ENCODE data around the gene FALEC.

Gene FALEC

GRCh38 chr1:150575072-150575489 is 59.5 kb downstream of the FALEC start:
- no peak for TF ChIP-seq CTCF (IDR thresholded peaks at IDR 0.05; ENCODE audit: extremely low read depth, missing control alignments)
- DNase-seq (ENCODE audit: low spot score): no peak

- DNase-seq (ENCODE audit: low spot score): no peak
Observed at GRCh38 chr1:150575518-150576366, 60.2 kb downstream of the FALEC start.

GRCh38 chr1:150576367-150576711 is 60.8 kb downstream of the FALEC start:
- no peak for TF ChIP-seq CTCF (IDR thresholded peaks at IDR 0.05; ENCODE audit: extremely low read depth, missing control alignments)
- no peak for DNase-seq (ENCODE audit: low spot score)

More at GRCh38 chr1:150575518-150576366, 60.2 kb downstream of the FALEC start:
- no peak for TF ChIP-seq CTCF (IDR thresholded peaks at IDR 0.05; ENCODE audit: extremely low read depth, missing control alignments)

GRCh38 chr1:150576794-150577556 is 61.4 kb downstream of the FALEC start:
- TF ChIP-seq CTCF (IDR thresholded peaks at IDR 0.05; ENCODE audit: extremely low read depth, missing control alignments): no peak

GRCh38 chr1:150577557-150578271 is 62.2 kb downstream of the FALEC start:
- DNase-seq (ENCODE audit: low spot score): no peak
- TF ChIP-seq CTCF (IDR thresholded peaks at IDR 0.05; ENCODE audit: extremely low read depth, missing control alignments): no peak

More at GRCh38 chr1:150576794-150577556, 61.4 kb downstream of the FALEC start:
- no peak for DNase-seq (ENCODE audit: low spot score)

GRCh38 chr1:150578272-150579109 is 62.9 kb downstream of the FALEC start:
- DNase-seq (ENCODE audit: low spot score): no peak
- no peak for TF ChIP-seq CTCF (IDR thresholded peaks at IDR 0.05; ENCODE audit: extremely low read depth, missing control alignments)
